ENCODE measurements around the gene SLC7A7. TPM values are rescaled to one million over a fixed set of nuclear protein-coding genes. Genes with fewer than 3 reads are reported as not detected.
A peak's percentile ranks its signal among the peaks of the same experiment; 100 is the strongest.

The SLC7A7 gene
- total and polyA plus RNA-seq, 9 of the 15 experiments (the other 6 are each of a cell fraction or from before 2014, with no cell fraction given) = 0.07 to 0.68 (median 0.41) TPM

DNA sequence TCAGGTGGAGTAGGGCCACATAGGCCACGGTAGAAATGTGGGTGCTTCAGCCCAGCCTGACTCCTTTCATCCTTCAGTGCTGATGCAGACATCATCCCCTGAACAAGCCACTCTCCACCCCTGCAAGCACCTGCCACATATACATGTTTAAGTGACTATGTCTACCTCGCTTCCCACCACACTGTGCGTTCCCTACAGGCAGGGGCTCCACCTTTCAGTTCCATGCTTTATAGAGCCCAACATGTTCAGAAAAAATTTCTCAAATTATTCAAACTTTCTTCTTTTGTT, 11.6 kb downstream of the SLC7A7 start:
- Histone ChIP-seq H3K36me3 (ENCODE audit: control insufficient read depth, insufficient read depth, low read length) (no peaks in the 10 kb centered on the region), H3K4me2 (ENCODE audit: insufficient read depth, low read length) (no peak overlapping the region), H3K4me1 (replicated peaks in 1 of 2; ENCODE audit: control insufficient read depth in 2 of 2, insufficient read depth in 2 of 2, low read length in 2 of 2) (no peaks in the 10 kb centered on the region; a peak in 1 of 5 replicates), H3K9me3 (replicated peaks; ENCODE audit: control insufficient read depth, insufficient read depth, low read depth, low read length) (no peaks in the 10 kb centered on the region), H3K4me3 (no peak overlapping the region), H3K27ac (ENCODE audit: extremely low read depth, low read depth, low read length) (no peak overlapping the region), H3K9me1 (ENCODE audit: control insufficient read depth, insufficient read depth, low read length) (no peaks in the 10 kb centered on the region), H3K27me3 (ENCODE audit: control insufficient read depth in 2 of 2, insufficient read depth in 2 of 2, low read length in 2 of 2) (peaks cover 0 to 9% of the 10 kb centered on the region in 2 experiments; a peak in 2 of 5 replicates), H3K79me2 (ENCODE audit: control insufficient read depth, insufficient read depth, low read length) (no peaks in the 10 kb centered on the region), H2AFZ (ENCODE audit: low read depth, low read length) (no peak overlapping the region), H4K20me1 (replicated peaks; ENCODE audit: control insufficient read depth, insufficient read depth, low read length) (no peaks in the 10 kb centered on the region), H3K9ac (ENCODE audit: insufficient read depth in 1 of 2, low read depth in 2 of 2, low read length in 2 of 2) (no peak overlapping the region)
- ATAC-seq (peak; percentile 26; the same call in 1 of the 3 replicates), DNase-seq (ENCODE audit: extremely low read depth in 1 of 4, low spot score in 3 of 4) (no peak), FAIRE-seq (no peak)
- POLR2A ChIA-PET = interaction anchor here (1.5 kb wide), 1 partner anchor 14 kb away, joined by 3 read pairs; no protein-coding TSS in a partner anchor
- intact Hi-C loops (cut with micrococcal nuclease) = no loop called here
- no TSS peak for BruUV-seq (replicated peaks)
- 15% methylated on average over 3 of the region's 3 CpGs for WGBS (ENCODE audit: insufficient coverage, low coverage, missing lambda C conversion rate)
- CTCF ChIA-PET (ENCODE audit: low intra/inter-chr PET ratio) = no interaction called here
- in situ Hi-C loops (cut with MboI) = no loop called here
- TF ChIP-seq PHF8 (IDR thresholded peaks at IDR 0.05; ENCODE audit: borderline replicate concordance, low read length) (no peak), ZC3H11A (IDR thresholded peaks at IDR 0.05; ENCODE audit: low read depth, low read length) (no peak), GTF2E2 (tag; IDR thresholded peaks at IDR 0.05) (no peak), CHCHD3 (CRISPR knock-in tag; IDR thresholded peaks at IDR 0.05) (no peak), ZNF584 (CRISPR knock-in tag; IDR thresholded peaks at IDR 0.05; ENCODE audit: low read depth) (no peak), KLF6 (CRISPR knock-in tag; IDR thresholded peaks at IDR 0.05; ENCODE audit: borderline replicate concordance) (no peak), TCF3 (CRISPR knock-in tag; IDR thresholded peaks at IDR 0.05) (no peak), ZNF124 (CRISPR knock-in tag; IDR thresholded peaks at IDR 0.05) (no peak), ZBTB26 (CRISPR knock-in tag; IDR thresholded peaks at IDR 0.05) (no peak), IFI16 (CRISPR knock-in tag; IDR thresholded peaks at IDR 0.05) (no peak), NFE2L1 (tag; IDR thresholded peaks at IDR 0.05; ENCODE audit: borderline replicate concordance, low read depth) (no peak), ZKSCAN3 (CRISPR knock-in tag; IDR thresholded peaks at IDR 0.05) (no peak), HDAC3 (IDR thresholded peaks at IDR 0.05; ENCODE audit: borderline replicate concordance, partially characterized antibody) (no peak), DACH1 (IDR thresholded peaks at IDR 0.05; ENCODE audit: partially characterized antibody) (no peak), ZNF239 (CRISPR knock-in tag; IDR thresholded peaks at IDR 0.05) (no peak), PRMT5 (CRISPR knock-in tag; IDR thresholded peaks at IDR 0.05) (no peak)
- TF ChIP-seq, protein P1, sequence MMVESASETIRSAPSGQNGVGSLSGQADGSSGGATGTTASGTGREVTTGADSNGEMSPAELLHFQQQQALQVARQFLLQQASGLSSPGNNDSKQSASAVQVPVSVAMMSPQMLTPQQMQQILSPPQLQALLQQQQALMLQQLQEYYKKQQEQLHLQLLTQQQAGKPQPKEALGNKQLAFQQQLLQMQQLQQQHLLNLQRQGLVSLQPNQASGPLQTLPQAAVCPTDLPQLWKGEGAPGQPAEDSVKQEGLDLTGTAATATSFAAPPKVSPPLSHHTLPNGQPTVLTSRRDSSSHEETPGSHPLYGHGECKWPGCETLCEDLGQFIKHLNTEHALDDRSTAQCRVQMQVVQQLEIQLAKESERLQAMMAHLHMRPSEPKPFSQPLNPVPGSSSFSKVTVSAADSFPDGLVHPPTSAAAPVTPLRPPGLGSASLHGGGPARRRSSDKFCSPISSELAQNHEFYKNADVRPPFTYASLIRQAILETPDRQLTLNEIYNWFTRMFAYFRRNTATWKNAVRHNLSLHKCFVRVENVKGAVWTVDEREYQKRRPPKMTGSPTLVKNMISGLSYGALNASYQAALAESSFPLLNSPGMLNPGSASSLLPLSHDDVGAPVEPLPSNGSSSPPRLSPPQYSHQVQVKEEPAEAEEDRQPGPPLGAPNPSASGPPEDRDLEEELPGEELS (CRISPR knock-in tag; IDR thresholded peaks at IDR 0.05; ENCODE audit: borderline replicate concordance) = no peak
- TF ChIP-seq, protein P2, sequence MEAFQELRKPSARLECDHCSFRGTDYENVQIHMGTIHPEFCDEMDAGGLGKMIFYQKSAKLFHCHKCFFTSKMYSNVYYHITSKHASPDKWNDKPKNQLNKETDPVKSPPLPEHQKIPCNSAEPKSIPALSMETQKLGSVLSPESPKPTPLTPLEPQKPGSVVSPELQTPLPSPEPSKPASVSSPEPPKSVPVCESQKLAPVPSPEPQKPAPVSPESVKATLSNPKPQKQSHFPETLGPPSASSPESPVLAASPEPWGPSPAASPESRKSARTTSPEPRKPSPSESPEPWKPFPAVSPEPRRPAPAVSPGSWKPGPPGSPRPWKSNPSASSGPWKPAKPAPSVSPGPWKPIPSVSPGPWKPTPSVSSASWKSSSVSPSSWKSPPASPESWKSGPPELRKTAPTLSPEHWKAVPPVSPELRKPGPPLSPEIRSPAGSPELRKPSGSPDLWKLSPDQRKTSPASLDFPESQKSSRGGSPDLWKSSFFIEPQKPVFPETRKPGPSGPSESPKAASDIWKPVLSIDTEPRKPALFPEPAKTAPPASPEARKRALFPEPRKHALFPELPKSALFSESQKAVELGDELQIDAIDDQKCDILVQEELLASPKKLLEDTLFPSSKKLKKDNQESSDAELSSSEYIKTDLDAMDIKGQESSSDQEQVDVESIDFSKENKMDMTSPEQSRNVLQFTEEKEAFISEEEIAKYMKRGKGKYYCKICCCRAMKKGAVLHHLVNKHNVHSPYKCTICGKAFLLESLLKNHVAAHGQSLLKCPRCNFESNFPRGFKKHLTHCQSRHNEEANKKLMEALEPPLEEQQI (IDR thresholded peaks at IDR 0.05) = no peak
